Upper lobe of left lung (tissue), 6 donors: ENCODE measurements around the gene ADK. TPM values are rescaled to one million over a fixed set of nuclear protein-coding genes. Genes with fewer than 3 reads are reported as not detected.
"Not testable (repeated sequence)": the region's sequence is repeated elsewhere in the genome, so short reads cannot be mapped to it uniquely, and the experiment has no call there.

Source experiments
- ATAC-seq, 2 donors: fragments of 200-7000 bp; cut with Tn5 transposase; one replicate each; pipeline ENCODE4 v1.9.1; 2022; ENCODE audit warnings: mild to moderate bottlenecking in 2 of 2, moderate library complexity in 2 of 2; ENCODE audit not compliant: low FRiP score in 2 of 2
- DNase-seq, 2 donors: peaks; one replicate each; pipeline ENCODE4 v3.0.0-alpha.2; 2019 to 2020
- H3K27ac ChIP-seq, 4 donors: fragments of 200-600 bp; sonication (generic); one replicate each; pipeline ENCODE4 v1.5.1; 2016 to 2019
- H3K27me3 ChIP-seq, 4 donors: fragments of 200-600 bp; sonication (generic); one replicate each; pipeline ENCODE4 v1.5.1; 2017 to 2019
- H3K36me3 ChIP-seq, 4 donors: fragments of 200-600 bp; sonication (generic); one replicate each; pipeline ENCODE4 v1.5.1; 2016 to 2019
- H3K4me1 ChIP-seq, 4 donors: fragments of 200-600 bp; sonication (generic); one replicate each; pipeline ENCODE4 v1.5.1; 2018 to 2019
- H3K4me3 ChIP-seq, 4 donors: fragments of 200-600 bp; sonication (generic); one replicate each; pipeline ENCODE4 v1.5.1; 2017 to 2019; ENCODE audit warnings: mild to moderate bottlenecking in 2 of 4, moderate library complexity in 1 of 4
- H3K9me3 ChIP-seq, 4 donors: fragments of 200-600 bp; sonication (generic); one replicate each; pipeline ENCODE4 v1.5.1; 2018 to 2019
- CTCF ChIP-seq, 6 experiments: fragments of 450-650 bp in 4 of 6; fragments of 200-600 bp in 2 of 6; sonication (generic) in 2 of 6; IDR thresholded peaks; one replicate each; pipeline ENCODE4 v1.5.1; 2016 to 2019; ENCODE audit warnings: antibody characterized with exemption in 6 of 6
- EP300 ChIP-seq, 4 donors: sonication (generic); formaldehyde crosslinking; IDR thresholded peaks; one replicate each; pipeline ENCODE4 v1.5.1; 2017; ENCODE audit warnings: antibody characterized with exemption in 4 of 4, control low read depth in 2 of 4
- POLR2A ChIP-seq, 4 donors: fragments of 450-650 bp; IDR thresholded peaks; one replicate each; pipeline ENCODE4 v1.5.1; 2016 to 2017; ENCODE audit warnings: antibody characterized with exemption in 4 of 4, mild to moderate bottlenecking in 2 of 4
- POLR2AphosphoS5 ChIP-seq, 2 donors: sonication (generic); formaldehyde crosslinking; IDR thresholded peaks; one replicate each; pipeline ENCODE4 v1.5.1; 2017; ENCODE audit warnings: antibody characterized with exemption in 2 of 2
- WGBS, 2 donors: methylation state at CpG; one replicate each; pipeline ENCODE4 v1.1.5; 2017 to 2018; 5-methylcytosine and 5-hydroxymethylcytosine counted together
- total RNA-seq, 6 donors: library from RNA; depleted of rRNA in 4 of 6; stranded (reverse); fragments of >200 nt in 4 of 6; gene quantifications; one replicate each; pipeline versions ENCODE4 v1.1.0 to v1.2.1, GENCODE V29; 2016 to 2021
- donor health status: DM: no; HTN: no; CAD: no; lungs with moderate emphysema.
- donor health status: DM: no; HTN: yes; CAD: no; lungs with severe emphysema.

The ADK gene
- total RNA-seq, 6 donors from 2014 or later = 27.9 to 123 (median 48.1) TPM

GRCh38 chr10:74343804-74344203 lies 192.8 kb downstream of the ADK start:
- WGBS, 2 donors = 99 to 100% methylated on average over 3 of the region's 3 CpGs
- Histone ChIP-seq H3K27ac (no peak overlapping the region), H3K4me1 (no peaks in the 10 kb centered on the region), H3K4me3 (no peak overlapping the region), H3K27me3 (no peaks in the 10 kb centered on the region), H3K9me3 (peaks cover 3 to 17% (median 12%) of the 10 kb centered on the region in 4 donors), H3K36me3 (no peaks in the 10 kb centered on the region)
- ATAC-seq (no peak), DNase-seq (no peak)
- TF ChIP-seq EP300 (IDR thresholded peaks at IDR 0.05) = no peak
- no peak for TF ChIP-seq POLR2A (IDR thresholded peaks at IDR 0.05)
- TF ChIP-seq CTCF (IDR thresholded peaks at IDR 0.05) = no peak
- TF ChIP-seq POLR2AphosphoS5 (IDR thresholded peaks at IDR 0.05) = no peak

- no peak for TF ChIP-seq EP300 (IDR thresholded peaks at IDR 0.05)
- no peak for TF ChIP-seq POLR2AphosphoS5 (IDR thresholded peaks at IDR 0.05)
- TF ChIP-seq POLR2A (IDR thresholded peaks at IDR 0.05) = no peak
- TF ChIP-seq CTCF (IDR thresholded peaks at IDR 0.05) = no peak
- no peak overlapping the region for H3K4me3 ChIP-seq
- no peak for DNase-seq
- 95 to 100% methylated on average over 1 of the region's 1 CpG for WGBS, 2 donors
- H3K27me3 ChIP-seq = no peaks in the 10 kb centered on the region
- ATAC-seq = no peak
- H3K9me3 ChIP-seq = peaks cover 3 to 17% (median 12%) of the 10 kb centered on the region in 4 donors
- H3K27ac ChIP-seq = no peak overlapping the region
- H3K36me3 ChIP-seq = no peaks in the 10 kb centered on the region
- H3K4me1 ChIP-seq = no peaks in the 10 kb centered on the region
These were observed 193.3 kb downstream of the ADK start for GRCh38 chr10:74344306-74344705.

GRCh38 chr10:74347522-74347921 lies 196.5 kb downstream of the ADK start:
- no peak overlapping the region for H3K27ac ChIP-seq
- 90 to 95% methylated on average over 2 to 6 of the region's 6 CpGs for WGBS, 2 donors
- no peak overlapping the region for H3K4me3 ChIP-seq
- H3K36me3 ChIP-seq = no peaks in the 10 kb centered on the region
- peaks cover 3 to 17% (median 12%) of the 10 kb centered on the region in 4 donors for H3K9me3 ChIP-seq
- TF ChIP-seq POLR2A (IDR thresholded peaks at IDR 0.05) = no peak
- no peak for TF ChIP-seq POLR2AphosphoS5 (IDR thresholded peaks at IDR 0.05)
- TF ChIP-seq EP300 (IDR thresholded peaks at IDR 0.05) = no peak
- TF ChIP-seq CTCF (IDR thresholded peaks at IDR 0.05) = no peak
- no peaks in the 10 kb centered on the region for H3K27me3 ChIP-seq
- H3K4me1 ChIP-seq = no peaks in the 10 kb centered on the region
- no peak for DNase-seq
- no peak for ATAC-seq

GRCh38 chr10:74353021-74353420 lies 202.0 kb downstream of the ADK start:
- ATAC-seq, H3K4me1 ChIP-seq, H3K27me3 ChIP-seq, H3K4me3 ChIP-seq, H3K9me3 ChIP-seq, H3K36me3 ChIP-seq, DNase-seq, H3K27ac ChIP-seq: not testable (repeated sequence)
- 93 to 98% methylated on average over 3 of the region's 3 CpGs for WGBS, 2 donors

- Histone ChIP-seq H3K9me3 (peaks cover 18 to 30% (median 26%) of the 10 kb centered on the region in 4 donors), H3K27ac (no peak overlapping the region), H3K36me3 (peaks cover 0 to 8% (median 3%) of the 10 kb centered on the region in 4 donors), H3K27me3 (no peaks in the 10 kb centered on the region), H3K4me3 (no peak overlapping the region), H3K4me1 (no peaks in the 10 kb centered on the region)
- ATAC-seq = no peak
- TF ChIP-seq POLR2AphosphoS5 (IDR thresholded peaks at IDR 0.05) = no peak
- TF ChIP-seq POLR2A (IDR thresholded peaks at IDR 0.05) = no peak
- TF ChIP-seq CTCF (IDR thresholded peaks at IDR 0.05) = no peak
- TF ChIP-seq EP300 (IDR thresholded peaks at IDR 0.05) = no peak
- DNase-seq = no peak
These were observed 210.7 kb downstream of the ADK start for GRCh38 chr10:74361678-74362077.
